ENCODE results near the gene SERPINA9.
"Not testable (repeated sequence)": the region's sequence is repeated elsewhere in the genome, so short reads cannot be mapped to it uniquely, and the experiment has no call there.

The SERPINA9 gene

DNA sequence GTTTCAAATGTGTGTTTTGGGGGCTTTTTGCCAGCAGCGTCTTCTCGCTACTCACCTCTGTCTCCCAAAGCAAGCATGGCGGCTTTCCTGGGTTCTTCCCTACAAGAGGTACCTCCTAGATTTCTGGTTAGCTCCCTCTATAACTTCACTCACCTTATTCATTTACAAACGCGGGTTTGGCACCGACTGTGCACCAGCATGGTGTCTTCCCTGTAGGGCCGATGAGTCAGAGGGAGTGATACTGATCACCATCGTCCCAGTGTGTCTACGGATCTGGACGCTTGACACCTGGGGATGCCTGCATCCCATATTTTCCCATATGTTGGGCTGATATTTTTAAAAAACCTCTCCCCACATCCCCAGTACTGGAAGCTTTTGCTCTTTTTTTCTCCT lies 41.2 kb upstream of the SERPINA9 start:
- no peak for DNase-seq (ENCODE audit: extremely low read depth, low read depth)
- TF ChIP-seq, protein P1, sequence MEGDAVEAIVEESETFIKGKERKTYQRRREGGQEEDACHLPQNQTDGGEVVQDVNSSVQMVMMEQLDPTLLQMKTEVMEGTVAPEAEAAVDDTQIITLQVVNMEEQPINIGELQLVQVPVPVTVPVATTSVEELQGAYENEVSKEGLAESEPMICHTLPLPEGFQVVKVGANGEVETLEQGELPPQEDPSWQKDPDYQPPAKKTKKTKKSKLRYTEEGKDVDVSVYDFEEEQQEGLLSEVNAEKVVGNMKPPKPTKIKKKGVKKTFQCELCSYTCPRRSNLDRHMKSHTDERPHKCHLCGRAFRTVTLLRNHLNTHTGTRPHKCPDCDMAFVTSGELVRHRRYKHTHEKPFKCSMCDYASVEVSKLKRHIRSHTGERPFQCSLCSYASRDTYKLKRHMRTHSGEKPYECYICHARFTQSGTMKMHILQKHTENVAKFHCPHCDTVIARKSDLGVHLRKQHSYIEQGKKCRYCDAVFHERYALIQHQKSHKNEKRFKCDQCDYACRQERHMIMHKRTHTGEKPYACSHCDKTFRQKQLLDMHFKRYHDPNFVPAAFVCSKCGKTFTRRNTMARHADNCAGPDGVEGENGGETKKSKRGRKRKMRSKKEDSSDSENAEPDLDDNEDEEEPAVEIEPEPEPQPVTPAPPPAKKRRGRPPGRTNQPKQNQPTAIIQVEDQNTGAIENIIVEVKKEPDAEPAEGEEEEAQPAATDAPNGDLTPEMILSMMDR (IDR thresholded peaks at IDR 0.05; ENCODE audit: low read depth, low read length): no peak

DNA sequence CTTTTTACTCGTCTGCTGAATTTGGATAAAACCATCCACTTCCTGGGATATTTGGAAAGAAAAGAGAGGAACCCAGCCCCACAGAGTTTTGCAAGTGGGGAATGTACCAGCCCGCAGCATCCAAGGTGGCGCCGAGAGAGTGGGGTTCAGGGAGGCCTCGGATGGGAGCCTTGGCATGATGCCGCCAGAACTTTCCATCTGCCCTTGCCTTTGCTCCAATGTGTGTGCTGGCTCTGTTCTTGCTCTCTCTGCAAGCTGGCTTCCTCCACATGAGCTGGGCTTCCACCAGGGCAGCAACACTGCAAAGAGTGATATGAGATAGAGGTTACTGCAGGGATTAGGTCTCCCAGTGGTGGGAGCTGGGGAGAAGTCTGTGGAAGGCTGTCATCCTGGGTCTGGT lies 39.9 kb upstream of the SERPINA9 start:
- TF ChIP-seq, protein P1 (IDR thresholded peaks at IDR 0.05; ENCODE audit: low read depth, low read length): no peak
- DNase-seq (ENCODE audit: extremely low read depth, low read depth): no peak

DNA sequence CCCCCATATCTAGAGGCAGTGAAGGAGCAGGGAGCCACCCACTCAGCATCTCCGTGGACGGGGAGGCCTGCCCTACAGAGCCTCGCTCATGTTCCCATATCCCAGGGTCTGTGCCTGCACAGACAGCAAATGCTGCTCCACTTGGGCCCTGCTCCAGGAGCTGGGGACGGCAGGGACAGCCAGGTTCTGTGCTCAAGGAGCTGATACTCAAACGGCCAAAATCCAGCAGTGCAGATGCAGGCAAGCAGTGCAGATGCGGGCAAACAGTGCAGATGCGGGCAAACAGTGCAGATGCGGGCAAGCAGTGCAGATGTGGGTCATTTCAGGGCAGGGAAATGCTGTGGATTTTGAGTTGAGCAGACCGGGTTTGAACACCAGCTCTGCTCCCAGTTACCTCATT lies 39.4 kb upstream of the SERPINA9 start:
- no peak for DNase-seq (ENCODE audit: extremely low read depth, low read depth)
- TF ChIP-seq, protein P1 (IDR thresholded peaks at IDR 0.05; ENCODE audit: low read depth, low read length): no peak

DNA sequence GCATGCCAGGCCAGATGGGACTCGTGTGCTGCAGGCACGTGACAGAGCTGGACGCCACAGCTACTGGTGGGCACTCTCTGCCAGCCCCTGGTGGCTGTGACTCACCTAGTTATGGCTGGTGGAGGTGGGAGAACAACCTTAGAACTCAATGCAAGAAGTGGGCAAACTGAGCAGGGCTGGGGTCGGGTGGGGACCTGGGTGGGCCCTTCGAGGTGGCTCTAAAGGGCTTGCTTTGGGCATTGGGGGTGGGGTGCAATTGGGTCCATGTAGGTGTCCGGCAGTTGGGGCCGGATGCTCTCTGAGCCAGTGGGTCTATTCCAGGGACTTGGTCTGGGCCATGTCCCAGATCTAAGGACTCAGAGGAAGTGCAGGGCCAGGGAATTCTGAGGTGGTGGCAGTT lies 38.4 kb upstream of the SERPINA9 start:
- DNase-seq (ENCODE audit: extremely low read depth, low read depth): no peak
- TF ChIP-seq, protein P1 (IDR thresholded peaks at IDR 0.05; ENCODE audit: low read depth, low read length): no peak

DNA sequence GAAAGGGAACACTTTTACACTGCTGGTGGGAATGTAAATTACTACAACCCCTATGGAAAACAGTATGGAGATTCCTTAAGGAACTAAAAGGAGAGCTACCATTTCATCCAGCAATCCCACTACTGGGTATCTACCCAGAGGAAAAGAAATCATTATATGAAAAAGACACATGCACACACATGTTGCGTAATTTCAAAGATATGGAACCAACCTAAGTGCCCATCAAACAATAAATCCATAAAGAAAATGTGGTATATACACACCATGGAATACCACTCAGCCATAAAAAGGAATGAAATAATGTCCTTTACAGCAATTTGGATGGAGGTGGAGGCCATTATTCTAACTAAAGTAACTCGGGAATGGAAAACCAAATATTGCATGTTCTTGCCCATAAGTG lies 34.5 kb upstream of the SERPINA9 start:
- DNase-seq (ENCODE audit: extremely low read depth, low read depth): not testable (repeated sequence)

DNA sequence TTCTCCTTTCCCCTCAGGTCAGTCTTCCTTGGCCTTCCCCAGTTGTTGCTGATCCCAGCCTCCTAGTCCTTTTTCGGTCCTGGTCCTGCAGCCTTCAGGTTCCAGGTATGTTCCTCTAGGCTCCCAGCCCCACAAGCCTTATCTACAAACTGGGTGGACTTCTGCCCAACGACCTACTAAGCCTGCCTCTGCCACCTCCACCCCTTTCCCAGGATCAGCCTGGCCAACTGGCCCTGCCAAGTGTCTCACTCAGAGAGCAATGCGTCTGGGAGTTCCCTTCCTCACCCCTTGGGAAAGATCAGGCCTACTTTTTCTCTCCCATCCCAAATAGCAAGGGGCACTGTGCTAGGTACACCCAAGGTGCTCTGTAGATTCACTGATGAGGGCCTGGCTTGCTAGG lies 33.4 kb upstream of the SERPINA9 start, which contains the start of gene SERPINA12:
Gene SERPINA12, minus strand, starts transcription at position 114 of the 400 bp plus-strand sequence. CDS start 11,072 bp downstream, outside the sequence.
- TF ChIP-seq, protein P1 (IDR thresholded peaks at IDR 0.05; ENCODE audit: low read depth, low read length): no peak
- DNase-seq (ENCODE audit: extremely low read depth, low read depth): no peak

DNA sequence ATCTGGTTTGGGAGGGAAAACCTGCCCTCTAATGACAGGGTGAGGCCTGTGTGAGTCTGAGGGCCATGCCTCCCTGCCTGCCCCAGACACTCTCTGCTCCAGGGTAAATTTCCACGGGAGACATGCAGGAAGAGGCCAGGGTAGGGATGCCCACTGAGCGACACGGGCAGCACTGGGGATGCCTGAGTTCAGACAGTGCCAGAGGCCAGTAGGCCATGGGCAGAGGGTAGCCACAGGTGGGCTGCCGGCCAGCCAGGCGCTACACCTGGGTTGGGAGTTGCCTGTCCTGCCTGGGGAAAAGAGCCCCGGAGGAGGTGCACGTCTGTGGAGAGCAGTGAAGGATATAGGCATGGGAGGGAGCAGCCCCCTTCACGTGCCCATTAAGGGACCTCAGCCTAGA lies 29.6 kb upstream of the SERPINA9 start:
- no peak for DNase-seq (ENCODE audit: extremely low read depth, low read depth)
- TF ChIP-seq, protein P1 (IDR thresholded peaks at IDR 0.05; ENCODE audit: low read depth, low read length): no peak

DNA sequence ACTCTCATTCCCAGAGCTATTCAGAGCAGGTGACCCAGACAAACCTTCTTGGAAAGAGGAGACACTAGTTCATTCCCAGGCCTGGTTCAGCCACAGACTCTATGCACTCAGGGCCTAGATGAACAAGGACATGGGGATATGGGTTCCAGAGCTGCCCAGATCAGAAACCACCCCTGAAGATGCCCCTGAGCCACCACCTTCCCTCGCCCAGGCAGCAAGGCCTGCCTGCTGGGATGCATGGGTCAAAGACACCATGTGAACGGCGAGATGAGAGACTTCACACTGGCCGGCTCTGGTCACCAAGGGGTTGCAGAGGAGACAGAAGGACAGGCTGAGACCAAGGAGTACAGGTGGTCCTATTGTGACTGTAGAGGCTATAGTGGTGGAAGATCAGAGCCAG lies 29.2 kb upstream of the SERPINA9 start:
- DNase-seq (ENCODE audit: extremely low read depth, low read depth): no peak
- TF ChIP-seq, protein P1 (IDR thresholded peaks at IDR 0.05; ENCODE audit: low read depth, low read length): no peak
